B cell (primary cell): ENCODE data around the gene SMURF2. TPM values are rescaled to one million over a fixed set of nuclear protein-coding genes. Genes with fewer than 3 reads are reported as not detected.

ENCODE experiments used
- ATAC-seq: fragments of 200-7000 bp; cut with Tn5 transposase; one replicate; pipeline ENCODE4 v1.10.0; 2021; ENCODE audit warnings: low read depth, mild to moderate bottlenecking, moderate number of reproducible peaks, moderate library complexity
- CTCF ChIA-PET: fragments of 350-600 bp; sonication (Branson Sonifier 250); formaldehyde crosslinking; loops from one replicate; lab custom pipeline; 2021; ENCODE audit warnings: antibody characterized with exemption, inconsistent platforms; lab: Charles Lee
- POLR2A ChIA-PET: fragments of 350-600 bp; sonication (Branson Sonifier 250); formaldehyde crosslinking; loops from one replicate; lab custom pipeline; 2021; ENCODE audit warnings: antibody characterized with exemption; lab: Charles Lee
- DNase-seq: peaks from one replicate; pipeline ENCODE4 v3.0.0; 2013
- H2AFZ ChIP-seq: 2 replicates; pipeline ENCODE4 v1.6.1; 2012; ENCODE audit warnings: mild to moderate bottlenecking, low read depth, low read length; ENCODE audit not compliant: insufficient read depth, poor library complexity, severe bottlenecking
- H3K27ac ChIP-seq, 2 donors: 1 replicate in 1 of 2; 2 replicates in 1 of 2; pipeline ENCODE4 v1.5.1; 2012 to 2013; ENCODE audit warnings: low read length in 2 of 2, mild to moderate bottlenecking in 2 of 2, moderate library complexity in 1 of 2
- H3K27me3 ChIP-seq, 4 experiments: fragments of 200-600 bp in 1 of 4; sonication (generic) in 1 of 4; replicated peaks in 1 of 4; 1 replicate in 2 of 4; 2 replicates in 2 of 4; pipeline versions ENCODE4 v1.6.1 to v1.7.0; 2013 to 2016; ENCODE audit warnings: low read length in 3 of 4, mild to moderate bottlenecking in 2 of 4, mixed read lengths in 1 of 4, moderate library complexity in 1 of 4; ENCODE audit not compliant: insufficient read depth in 4 of 4, control insufficient read depth in 3 of 4; ENCODE audit errors: control extremely low read depth in 1 of 4
- H3K36me3 ChIP-seq, 2 experiments: replicated peaks in 1 of 2; 1 replicate in 1 of 2; 2 replicates in 1 of 2; pipeline versions ENCODE4 v1.6.1 to v1.7.1; 2013; ENCODE audit warnings: low read length in 1 of 2; ENCODE audit not compliant: insufficient read depth in 2 of 2, control insufficient read depth in 1 of 2; ENCODE audit errors: control extremely low read depth in 1 of 2, extremely low read depth in 1 of 2
- H3K4me1 ChIP-seq, 2 donors: fragments of 200-600 bp in 1 of 2; sonication (generic) in 1 of 2; 1 replicate in 1 of 2; 2 replicates in 1 of 2; pipeline versions ENCODE4 v1.5.1 to v1.6.1; 2013 to 2017; ENCODE audit warnings: low read length in 2 of 2; ENCODE audit not compliant: control insufficient read depth in 2 of 2, insufficient read depth in 2 of 2
- H3K4me2 ChIP-seq: replicated peaks from 2 replicates; pipeline ENCODE3; 2012; ENCODE audit warnings: mild to moderate bottlenecking, low read depth, low read length; ENCODE audit not compliant: poor library complexity, severe bottlenecking
- H3K4me3 ChIP-seq, 5 experiments: fragments of 200-600 bp in 1 of 5; sonication (generic) in 1 of 5; 1 replicate in 3 of 5; 2 replicates in 2 of 5; pipeline versions ENCODE4 v1.5.1 to v1.7.0; 2011 to 2016; ENCODE audit warnings: low read length in 4 of 5, mild to moderate bottlenecking in 4 of 5, low read depth in 2 of 5, control low read depth in 1 of 5, moderate library complexity in 1 of 5; ENCODE audit not compliant: insufficient read depth in 1 of 5; ENCODE audit errors: control extremely low read depth in 1 of 5, extremely low read depth in 1 of 5
- H3K79me2 ChIP-seq: fragments of 200-600 bp; sonication (generic); one replicate; pipeline ENCODE4 v1.6.0; 2016; ENCODE audit warnings: low read length; ENCODE audit not compliant: control insufficient read depth, insufficient read depth
- H3K9ac ChIP-seq: fragments of 200-600 bp; sonication (generic); 2 replicates; pipeline ENCODE4 v1.6.1; 2017; ENCODE audit warnings: mild to moderate bottlenecking, low read length, moderate library complexity
- H3K9me3 ChIP-seq, 3 donors: one replicate each; pipeline versions ENCODE4 v1.6.1 to v1.7.1; 2013; ENCODE audit warnings: low read length in 2 of 3; ENCODE audit not compliant: control insufficient read depth in 2 of 3, insufficient read depth in 1 of 3; ENCODE audit errors: control extremely low read depth in 1 of 3
- H4K20me1 ChIP-seq: 2 replicates; pipeline ENCODE4 v1.6.0; 2012; ENCODE audit warnings: mild to moderate bottlenecking, low read length; ENCODE audit not compliant: insufficient read depth, control insufficient read depth, poor library complexity, severe bottlenecking
- H3K27ac Mint-ChIP-seq: one replicate; pipeline ENCODE4 v1.8.0; 2021; ENCODE audit warnings: mixed read lengths
- H3K27me3 Mint-ChIP-seq: one replicate; pipeline ENCODE4 v1.8.0; 2021; ENCODE audit warnings: mixed read lengths
- H3K4me1 Mint-ChIP-seq: one replicate; pipeline ENCODE4 v1.8.0; 2021; ENCODE audit warnings: mixed read lengths
- H3K4me3 Mint-ChIP-seq: one replicate; pipeline ENCODE4 v1.8.0; 2021; ENCODE audit warnings: mixed read lengths
- H3K9me3 Mint-ChIP-seq: one replicate; pipeline ENCODE4 v1.8.0; 2022; ENCODE audit warnings: mixed read lengths; ENCODE audit not compliant: insufficient read depth
- EZH2 ChIP-seq: IDR thresholded peaks from 2 replicates; pipeline ENCODE4 v1.6.1; 2012; ENCODE audit warnings: borderline replicate concordance, low read depth, mild to moderate bottlenecking, moderate library complexity, low read length; ENCODE audit not compliant: insufficient read depth, poor library complexity, severe bottlenecking
- WGBS: methylation state at CpG from one replicate; pipeline ENCODE4 v1.1.5; 2013; ENCODE audit warnings: missing lambda C conversion rate; ENCODE audit not compliant: insufficient coverage; 5-methylcytosine and 5-hydroxymethylcytosine counted together
- intact Hi-C: fragments of 100-400 bp; cut with micrococcal nuclease; formaldehyde crosslinking; loops from one replicate; pipeline ENCODE4 v1.10.0; 2022
- polyA plus RNA-seq: library from polyadenylated mRNA; depleted of rRNA; stranded (reverse); fragments of >200 nt; gene quantifications from 2 replicates; pipeline ENCODE4 v1.2.3, GENCODE V29; 2012
- total RNA-seq, 2 donors: library from RNA; stranded (reverse); fragments of 120-200 nt in 1 of 2; gene quantifications; 1 replicate in 1 of 2; 2 replicates in 1 of 2; pipeline versions ENCODE4 v1.2.3 to v1.2.4, GENCODE V29; 2013 to 2022
- TF ChIP-seq, protein P1 (sequence below): fragments of 200-600 bp; IDR thresholded peaks from one replicate; pipeline ENCODE4 v1.8.0; 2022; ENCODE audit warnings: antibody characterized with exemption, mild to moderate bottlenecking

Gene SMURF2
- total and polyA plus RNA-seq, 2 donors (not counting 1 experiment from before 2014, with no cell fraction given), result 9.2 to 32.8 TPM

DNA sequence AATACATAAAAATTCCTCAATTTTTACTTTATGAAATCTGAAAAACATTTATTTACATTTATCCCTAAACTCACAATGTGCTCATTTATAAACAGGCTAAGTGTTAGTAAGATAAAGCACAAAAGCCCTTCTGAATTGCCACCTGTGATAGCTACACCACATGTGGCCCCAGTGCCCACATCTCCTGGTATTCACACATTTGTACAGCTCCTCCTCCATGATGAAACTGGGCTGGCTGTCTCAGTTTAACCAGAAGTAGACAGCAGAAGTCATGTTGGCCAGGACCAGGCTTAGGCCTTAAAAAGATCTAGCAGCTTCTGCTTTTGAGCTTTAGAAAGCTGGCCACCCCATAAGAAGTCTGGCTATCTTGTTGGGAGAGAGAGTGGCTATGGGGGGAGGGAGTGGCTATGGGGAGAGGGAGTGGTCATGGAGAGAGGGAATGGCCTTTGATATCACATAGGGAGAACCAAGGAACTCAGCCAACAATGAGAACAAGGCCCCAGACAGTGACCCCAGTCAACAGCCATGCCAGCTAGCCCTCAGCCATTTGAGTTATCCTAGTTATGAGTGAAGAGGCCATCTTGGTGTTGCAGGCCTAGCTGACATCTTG is 108.0 kb downstream of the SMURF2 start:
- no peak for TF ChIP-seq EZH2
- TF ChIP-seq, protein P1, sequence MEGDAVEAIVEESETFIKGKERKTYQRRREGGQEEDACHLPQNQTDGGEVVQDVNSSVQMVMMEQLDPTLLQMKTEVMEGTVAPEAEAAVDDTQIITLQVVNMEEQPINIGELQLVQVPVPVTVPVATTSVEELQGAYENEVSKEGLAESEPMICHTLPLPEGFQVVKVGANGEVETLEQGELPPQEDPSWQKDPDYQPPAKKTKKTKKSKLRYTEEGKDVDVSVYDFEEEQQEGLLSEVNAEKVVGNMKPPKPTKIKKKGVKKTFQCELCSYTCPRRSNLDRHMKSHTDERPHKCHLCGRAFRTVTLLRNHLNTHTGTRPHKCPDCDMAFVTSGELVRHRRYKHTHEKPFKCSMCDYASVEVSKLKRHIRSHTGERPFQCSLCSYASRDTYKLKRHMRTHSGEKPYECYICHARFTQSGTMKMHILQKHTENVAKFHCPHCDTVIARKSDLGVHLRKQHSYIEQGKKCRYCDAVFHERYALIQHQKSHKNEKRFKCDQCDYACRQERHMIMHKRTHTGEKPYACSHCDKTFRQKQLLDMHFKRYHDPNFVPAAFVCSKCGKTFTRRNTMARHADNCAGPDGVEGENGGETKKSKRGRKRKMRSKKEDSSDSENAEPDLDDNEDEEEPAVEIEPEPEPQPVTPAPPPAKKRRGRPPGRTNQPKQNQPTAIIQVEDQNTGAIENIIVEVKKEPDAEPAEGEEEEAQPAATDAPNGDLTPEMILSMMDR, result no peak
- no peak overlapping the region for H3K27ac Mint-ChIP-seq
- DNase-seq (no peak), ATAC-seq (no peak)
- Histone ChIP-seq H3K27ac (no peak overlapping the region), H3K9ac (no peak overlapping the region), H3K4me1 (no peaks in the 10 kb centered on the region), H3K4me3 (no peak overlapping the region), H3K9me3 (no peaks in the 10 kb centered on the region), H2AFZ (no peak overlapping the region), H4K20me1 (no peaks in the 10 kb centered on the region), H3K27me3 (no peaks in the 10 kb centered on the region), H3K4me2 (no peak overlapping the region), H3K36me3 (peaks cover 0 to 49% of the 10 kb centered on the region in 2 experiments), H3K79me2 (no peaks in the 10 kb centered on the region)
- H3K9me3 Mint-ChIP-seq, result no peaks in the 10 kb centered on the region
- no peak overlapping the region for H3K4me3 Mint-ChIP-seq
- H3K4me1 Mint-ChIP-seq, result no peaks in the 10 kb centered on the region
- intact Hi-C loops, result no loop called here
- POLR2A ChIA-PET, result no interaction called here
- no peaks in the 10 kb centered on the region for H3K27me3 Mint-ChIP-seq
- CTCF ChIA-PET, result no interaction called here

DNA sequence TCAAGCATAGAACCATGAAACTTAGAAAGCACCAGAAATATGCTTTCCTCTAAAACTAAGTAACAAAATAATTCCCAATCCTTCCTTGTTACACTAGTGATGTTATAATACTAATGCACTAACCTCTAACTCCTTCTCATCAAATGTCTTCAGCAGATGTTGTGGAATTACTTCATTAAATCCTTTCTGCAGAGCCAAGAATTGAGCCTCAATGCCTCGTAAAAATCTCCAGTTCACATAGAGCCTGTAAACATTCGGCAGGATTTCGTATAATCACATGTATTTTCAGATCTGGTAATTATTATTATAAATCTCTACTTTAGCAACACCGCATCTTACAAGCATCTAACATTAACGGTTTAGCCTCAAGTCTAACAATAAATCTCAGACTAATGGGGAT is 110.6 kb downstream of the SMURF2 start:
- Histone ChIP-seq H3K4me1 (no peaks in the 10 kb centered on the region), H3K9ac (no peak overlapping the region), H3K36me3 (peaks cover 0 to 53% of the 10 kb centered on the region in 2 experiments), H2AFZ (no peak overlapping the region), H4K20me1 (no peaks in the 10 kb centered on the region), H3K79me2 (no peaks in the 10 kb centered on the region), H3K27me3 (no peaks in the 10 kb centered on the region), H3K27ac (no peak overlapping the region), H3K9me3 (no peaks in the 10 kb centered on the region), H3K4me2 (no peak overlapping the region), H3K4me3 (no peak overlapping the region)
- DNase-seq (no peak), ATAC-seq (no peak)
- POLR2A ChIA-PET, result no interaction called here
- Mint-ChIP-seq H3K9me3 (no peaks in the 10 kb centered on the region), H3K27me3 (no peaks in the 10 kb centered on the region), H3K27ac (no peak overlapping the region), H3K4me3 (no peak overlapping the region), H3K4me1 (no peaks in the 10 kb centered on the region)
- TF ChIP-seq EZH2, result no peak
- TF ChIP-seq, protein P1, result no peak
- WGBS, result no CpG with 5 or more reads among the region's 5 CpGs
- CTCF ChIA-PET, result interaction anchor here (1.0 to 1.8 kb wide), 3 partner anchors 9 to 18 kb away, joined by 3 to 4 read pairs (median 3); no protein-coding TSS in a partner anchor
- intact Hi-C loops, result no loop called here
